Testis (tissue), 3 donors: Measurements from ENCODE around the gene RPS6KA4. TPM values are rescaled to one million over a fixed set of nuclear protein-coding genes. Genes with fewer than 3 reads are reported as not detected.

ENCODE experiments used
- DNase-seq: peaks from one replicate; pipeline ENCODE4 v3.0.0-alpha.2; 2019
- H3K27ac ChIP-seq, 2 donors: fragments of 200-600 bp; sonication (generic); one replicate each; pipeline ENCODE4 v1.5.1; 2019
- H3K27me3 ChIP-seq: fragments of 200-600 bp; sonication (generic); one replicate; pipeline ENCODE4 v1.5.1; 2019
- H3K36me3 ChIP-seq: fragments of 200-600 bp; sonication (generic); one replicate; pipeline ENCODE4 v1.5.1; 2017; ENCODE audit warnings: low read depth; ENCODE audit errors: missing control alignments
- H3K4me1 ChIP-seq: fragments of 200-600 bp; sonication (generic); one replicate; pipeline ENCODE4 v1.5.1; 2019
- H3K4me3 ChIP-seq, 2 donors: fragments of 200-600 bp; sonication (generic); one replicate each; pipeline ENCODE4 v1.5.1; 2017 to 2019
- H3K9me3 ChIP-seq: fragments of 200-600 bp; sonication (generic); one replicate; pipeline ENCODE4 v1.5.1; 2017
- POLR2A ChIP-seq: fragments of 450-650 bp; IDR thresholded peaks from one replicate; pipeline ENCODE4 v1.6.1; 2017; ENCODE audit warnings: antibody characterized with exemption, mild to moderate bottlenecking, moderate library complexity
- WGBS, 2 donors: methylation state at CpG; one replicate each; pipeline ENCODE4 v1.1.5; 2018; 5-methylcytosine and 5-hydroxymethylcytosine counted together
- intact Hi-C: fragments of 100-400 bp; cut with DNase I; formaldehyde crosslinking; loops from one replicate; pipeline ENCODE4 v1.15.1; 2023; ENCODE audit warnings: low total_unique reads
- polyA plus RNA-seq: library from polyadenylated mRNA; stranded (reverse); fragments of 350-450 nt; fragmentation: Illumina TruSeq; extraction: RNeasy Lipid Tissue Mini Kit (QIAGEN cat#74804); gene quantifications from one replicate; pipeline ENCODE4 v1.2.3, GENCODE V29; 2014; ENCODE audit warnings: low read depth, low replicate concordance; ENCODE audit not compliant: insufficient read depth
- total RNA-seq, 2 donors: library from RNA; depleted of rRNA; stranded (reverse); fragments of >200 nt; gene quantifications; one replicate each; pipeline ENCODE4 v1.2.3, GENCODE V29; 2016
- TF ChIP-seq, protein P1 (sequence below), 3 experiments: fragments of 450-650 bp in 2 of 3; fragments of 200-600 bp in 1 of 3; sonication (generic) in 1 of 3; IDR thresholded peaks; one replicate each; pipeline ENCODE4 v1.5.1; 2016 to 2019; ENCODE audit warnings: antibody characterized with exemption in 3 of 3, mild to moderate bottlenecking in 2 of 3, moderate library complexity in 1 of 3

Gene RPS6KA4
- total and polyA plus RNA-seq, 3 donors from 2014 or later: 9.2 to 15.6 (median 15.6) TPM

DNA sequence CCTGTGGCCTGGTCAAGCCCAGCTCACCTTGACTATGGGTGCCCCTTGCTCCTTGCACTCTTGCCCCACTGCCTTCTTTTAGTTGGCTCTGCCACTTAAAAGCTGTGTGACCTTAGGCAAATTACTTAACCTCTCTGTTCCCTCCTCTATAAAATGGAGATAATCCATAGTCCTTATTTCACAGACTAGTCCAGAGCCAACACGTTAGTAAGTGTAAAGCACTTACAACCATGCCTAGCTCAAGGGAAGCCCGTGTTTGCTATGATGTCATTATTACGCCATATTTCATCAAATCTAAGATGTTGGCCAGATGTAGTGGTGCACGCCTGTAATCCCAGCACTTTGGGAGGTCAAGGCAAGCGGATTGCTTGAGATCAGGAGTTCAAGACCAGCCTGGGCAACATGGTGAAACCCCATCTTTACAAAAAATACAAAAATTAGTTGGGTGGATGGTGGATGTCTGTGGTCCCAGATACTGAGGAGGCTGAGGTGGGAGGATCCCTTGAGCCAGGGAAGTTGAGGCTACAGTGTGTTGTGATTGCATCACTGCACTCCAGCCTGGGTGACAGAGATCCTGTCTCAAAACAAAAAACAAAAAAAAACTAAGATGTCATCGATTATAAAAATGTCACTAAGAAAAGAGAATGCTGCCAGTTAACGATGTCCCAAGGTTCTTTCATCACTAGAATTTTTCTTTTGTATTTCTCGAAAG is 21.3 kb upstream of the RPS6KA4 start:
- no peak overlapping the region for H3K27ac ChIP-seq
- intact Hi-C loops: no loop called here

DNA sequence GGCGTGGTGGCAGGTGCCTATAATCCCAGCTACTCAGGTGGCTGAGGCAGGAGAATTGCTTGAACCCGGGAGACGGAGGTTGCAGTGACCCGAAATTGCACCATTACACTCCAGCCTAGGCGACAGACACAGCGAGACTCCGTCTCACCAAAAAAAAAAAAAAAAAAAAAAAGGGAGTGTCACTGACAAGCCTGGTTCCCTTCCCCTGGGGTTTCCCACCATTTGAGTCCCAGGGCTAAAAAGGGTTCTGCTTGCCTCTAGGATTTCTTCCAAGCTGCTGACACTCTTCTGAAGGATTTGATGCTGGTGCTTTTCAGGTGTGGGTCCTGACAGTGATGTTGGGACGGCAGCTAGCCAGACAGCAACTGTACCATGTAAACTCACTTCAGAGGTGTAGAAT is 20.2 kb upstream of the RPS6KA4 start:
- no peak overlapping the region for H3K4me3 ChIP-seq
- no peak overlapping the region for H3K27ac ChIP-seq
- no peaks in the 10 kb centered on the region for H3K27me3 ChIP-seq
- no peaks in the 10 kb centered on the region for H3K9me3 ChIP-seq
- no peaks in the 10 kb centered on the region for H3K36me3 ChIP-seq
- DNase-seq: no peak
- intact Hi-C loops: no loop called here
- WGBS, 2 donors: 86 to 91% methylated on average over 8 of the region's 8 CpGs
- TF ChIP-seq, protein P1, sequence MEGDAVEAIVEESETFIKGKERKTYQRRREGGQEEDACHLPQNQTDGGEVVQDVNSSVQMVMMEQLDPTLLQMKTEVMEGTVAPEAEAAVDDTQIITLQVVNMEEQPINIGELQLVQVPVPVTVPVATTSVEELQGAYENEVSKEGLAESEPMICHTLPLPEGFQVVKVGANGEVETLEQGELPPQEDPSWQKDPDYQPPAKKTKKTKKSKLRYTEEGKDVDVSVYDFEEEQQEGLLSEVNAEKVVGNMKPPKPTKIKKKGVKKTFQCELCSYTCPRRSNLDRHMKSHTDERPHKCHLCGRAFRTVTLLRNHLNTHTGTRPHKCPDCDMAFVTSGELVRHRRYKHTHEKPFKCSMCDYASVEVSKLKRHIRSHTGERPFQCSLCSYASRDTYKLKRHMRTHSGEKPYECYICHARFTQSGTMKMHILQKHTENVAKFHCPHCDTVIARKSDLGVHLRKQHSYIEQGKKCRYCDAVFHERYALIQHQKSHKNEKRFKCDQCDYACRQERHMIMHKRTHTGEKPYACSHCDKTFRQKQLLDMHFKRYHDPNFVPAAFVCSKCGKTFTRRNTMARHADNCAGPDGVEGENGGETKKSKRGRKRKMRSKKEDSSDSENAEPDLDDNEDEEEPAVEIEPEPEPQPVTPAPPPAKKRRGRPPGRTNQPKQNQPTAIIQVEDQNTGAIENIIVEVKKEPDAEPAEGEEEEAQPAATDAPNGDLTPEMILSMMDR (IDR thresholded peaks at IDR 0.05): no peak
- TF ChIP-seq POLR2A: no peak
- peaks cover 12% of the 10 kb centered on the region for H3K4me1 ChIP-seq

More for the DNA sequence above, 21.3 kb upstream of the RPS6KA4 start:
- DNase-seq: no peak
- WGBS, 2 donors: 79 to 84% methylated on average over 8 of the region's 8 CpGs
- Histone ChIP-seq H3K36me3 (no peaks in the 10 kb centered on the region), H3K4me3 (no peak overlapping the region), H3K27me3 (no peaks in the 10 kb centered on the region), H3K9me3 (no peaks in the 10 kb centered on the region), H3K4me1 (peaks cover 10% of the 10 kb centered on the region)
- no peak for TF ChIP-seq POLR2A
- TF ChIP-seq, protein P1 (IDR thresholded peaks at IDR 0.05): no peak

DNA sequence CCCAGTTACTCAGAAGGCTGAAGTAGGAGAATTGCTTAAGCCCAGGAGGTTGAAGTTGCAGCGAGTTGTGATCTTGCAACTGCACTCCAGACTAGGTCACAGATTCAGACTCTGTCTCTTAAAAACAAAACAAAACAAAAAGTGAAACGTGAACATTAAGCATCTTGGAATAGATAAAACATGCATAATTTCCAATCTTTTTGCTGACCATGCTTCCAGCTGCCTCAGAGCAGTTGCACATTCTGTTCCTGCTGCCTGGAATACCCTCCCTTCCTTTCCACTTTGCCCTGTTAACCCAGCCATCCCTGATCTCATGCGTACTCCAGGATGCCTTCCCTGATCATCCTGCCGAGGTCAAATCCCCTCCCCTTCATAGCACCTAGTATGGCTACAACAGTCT is 19.7 kb upstream of the RPS6KA4 start:
- TF ChIP-seq, protein P1 (IDR thresholded peaks at IDR 0.05): no peak
- TF ChIP-seq POLR2A: no peak
- 66 to 70% methylated on average over 4 of the region's 4 CpGs for WGBS, 2 donors
- intact Hi-C loops: no loop called here
- Histone ChIP-seq H3K36me3 (no peaks in the 10 kb centered on the region), H3K4me1 (peaks cover 12% of the 10 kb centered on the region), H3K4me3 (no peak overlapping the region), H3K27me3 (no peaks in the 10 kb centered on the region), H3K27ac (no peak overlapping the region), H3K9me3 (no peaks in the 10 kb centered on the region)
- no peak for DNase-seq

DNA sequence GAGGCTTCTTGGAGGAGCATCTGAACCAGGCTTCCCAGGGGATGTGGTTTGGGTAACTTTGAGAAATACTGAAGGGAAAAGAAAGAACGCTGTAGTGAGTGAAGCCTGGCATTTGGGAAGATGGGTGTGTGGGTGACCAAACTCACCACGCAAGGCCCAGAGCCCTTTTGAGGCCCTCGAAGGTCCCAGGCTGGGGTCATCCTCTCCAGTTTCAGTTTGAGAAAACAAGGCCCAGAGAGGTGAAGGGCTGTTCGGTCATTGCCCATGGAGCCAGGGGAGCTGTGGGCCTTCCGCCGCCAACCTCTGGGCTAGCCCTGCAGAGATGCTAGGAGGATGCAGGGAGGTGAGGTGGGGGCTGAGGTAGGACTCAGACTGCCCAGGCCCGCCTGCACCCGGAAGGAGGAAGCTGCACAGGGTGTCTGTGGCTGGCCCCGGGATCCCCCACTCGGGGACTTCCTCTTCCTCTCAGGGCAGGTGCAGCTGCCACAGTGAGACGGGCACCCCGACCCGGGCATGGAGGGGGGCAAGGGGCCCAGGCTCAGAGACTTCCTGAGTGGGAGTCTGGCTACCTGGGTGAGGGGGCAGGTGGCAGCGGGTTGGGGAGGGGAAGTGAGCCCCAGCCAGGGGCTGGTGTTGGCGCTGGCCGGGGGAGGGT is 19.1 kb upstream of the RPS6KA4 start, which contains the start of gene CCDC88B:
CCDC88B (plus strand) TSS at position 451 of the 655 bp plus-strand sequence; CDS start at position 514, 63 bp downstream.
- TF ChIP-seq POLR2A: no peak
- TF ChIP-seq, protein P1 (IDR thresholded peaks at IDR 0.05): no peak
- no peaks in the 10 kb centered on the region for H3K36me3 ChIP-seq
- no peaks in the 10 kb centered on the region for H3K27me3 ChIP-seq
- intact Hi-C loops: no loop called here
- H3K4me1 ChIP-seq: peaks cover 12% of the 10 kb centered on the region
- H3K27ac ChIP-seq: no peak within 1 kb of the TSS
- peak within 1 kb of the TSS in 1 of 2 donors; percentile 18 for H3K4me3 ChIP-seq
- 67 to 74% methylated on average over 10 to 14 of the region's 16 CpGs for WGBS, 2 donors
- H3K9me3 ChIP-seq: no peaks in the 10 kb centered on the region
- no peak for DNase-seq
